ENCODE data around the gene THSD7B.

THSD7B gene

DNA sequence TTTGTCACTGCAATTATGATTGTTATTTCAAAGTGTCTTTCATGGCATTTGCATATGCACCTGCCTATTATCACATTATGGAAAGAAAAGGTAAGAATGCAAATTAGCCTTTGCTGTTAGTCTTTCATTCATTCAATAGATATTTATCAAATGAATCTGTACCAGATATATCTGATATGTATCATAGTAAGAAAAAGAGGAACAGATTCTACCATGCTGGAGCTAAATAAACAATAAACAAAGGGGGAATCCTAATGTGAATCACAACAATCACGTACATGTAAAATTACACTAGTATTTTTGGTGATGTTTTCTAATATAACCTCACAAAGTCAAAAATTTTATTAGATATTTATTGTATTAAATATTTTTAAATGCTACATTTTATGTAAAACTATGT is 446.4 kb downstream of the THSD7B start:
- Histone ChIP-seq H3K27ac (ENCODE audit: insufficient read depth, low read length, poor library complexity, severe bottlenecking) (no peak overlapping the region), H3K4me3 (ENCODE audit: insufficient read depth, low read depth, low read length, poor library complexity, severe bottlenecking) (no peak overlapping the region), H3K9me3 (ENCODE audit: control insufficient read depth, low read length) (no peaks in the 10 kb centered on the region), H3K4me1 (ENCODE audit: control insufficient read depth, insufficient read depth, low read length, poor library complexity, severe bottlenecking) (no peaks in the 10 kb centered on the region), H3K27me3 (replicated peaks; ENCODE audit: control insufficient read depth, insufficient read depth, low read length, poor library complexity, severe bottlenecking) (no peaks in the 10 kb centered on the region), H3K36me3 (ENCODE audit: control insufficient read depth, insufficient read depth, low read length) (no peaks in the 10 kb centered on the region)
- no peak for DNase-seq

DNA sequence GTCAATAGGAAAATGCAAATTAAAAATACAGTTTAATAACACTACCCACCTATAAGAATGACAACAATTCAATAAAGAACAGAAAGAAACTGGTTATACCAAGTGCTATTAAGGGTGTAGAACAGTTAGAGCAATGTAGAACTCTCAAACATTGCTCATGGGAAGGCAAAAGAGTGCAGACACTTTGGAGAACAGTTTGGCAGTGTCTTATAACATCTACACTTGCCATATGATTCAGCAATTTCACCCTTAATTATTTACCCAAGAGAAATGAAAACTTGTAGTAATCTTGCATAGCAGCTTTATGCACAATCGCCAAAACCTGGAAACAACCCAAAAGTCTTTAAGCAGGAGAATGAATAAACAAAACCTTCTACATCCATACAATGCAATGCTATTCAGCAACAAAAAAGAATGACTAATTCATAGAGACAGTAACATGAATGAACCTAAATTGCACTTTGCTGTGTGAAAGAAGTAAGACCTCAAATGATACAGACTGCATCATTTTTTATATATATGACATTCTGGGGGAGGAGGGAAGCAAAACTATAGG is 455.2 kb downstream of the THSD7B start:
- Histone ChIP-seq H3K4me1 (ENCODE audit: control insufficient read depth, insufficient read depth, low read length, poor library complexity, severe bottlenecking) (no peaks in the 10 kb centered on the region), H3K36me3 (ENCODE audit: control insufficient read depth, insufficient read depth, low read length) (no peaks in the 10 kb centered on the region), H3K27me3 (replicated peaks; ENCODE audit: control insufficient read depth, insufficient read depth, low read length, poor library complexity, severe bottlenecking) (no peaks in the 10 kb centered on the region), H3K4me3 (ENCODE audit: insufficient read depth, low read depth, low read length, poor library complexity, severe bottlenecking) (no peak overlapping the region), H3K27ac (ENCODE audit: insufficient read depth, low read length, poor library complexity, severe bottlenecking) (no peak overlapping the region), H3K9me3 (ENCODE audit: control insufficient read depth, low read length) (no peaks in the 10 kb centered on the region)
- DNase-seq: no peak

GRCh38 chr2:137221797-137222492 is 456.6 kb downstream of the THSD7B start:
- no peak for DNase-seq
- H3K36me3 ChIP-seq (ENCODE audit: control insufficient read depth, insufficient read depth, low read length): no peaks in the 10 kb centered on the region
- H3K9me3 ChIP-seq (ENCODE audit: control insufficient read depth, low read length): no peaks in the 10 kb centered on the region
- no peak overlapping the region for H3K4me3 ChIP-seq (ENCODE audit: insufficient read depth, low read depth, low read length, poor library complexity, severe bottlenecking)
- no peaks in the 10 kb centered on the region for H3K4me1 ChIP-seq (ENCODE audit: control insufficient read depth, insufficient read depth, low read length, poor library complexity, severe bottlenecking)
- no peak overlapping the region for H3K27ac ChIP-seq (ENCODE audit: insufficient read depth, low read length, poor library complexity, severe bottlenecking)
- no peaks in the 10 kb centered on the region for H3K27me3 ChIP-seq (replicated peaks; ENCODE audit: control insufficient read depth, insufficient read depth, low read length, poor library complexity, severe bottlenecking)

DNA sequence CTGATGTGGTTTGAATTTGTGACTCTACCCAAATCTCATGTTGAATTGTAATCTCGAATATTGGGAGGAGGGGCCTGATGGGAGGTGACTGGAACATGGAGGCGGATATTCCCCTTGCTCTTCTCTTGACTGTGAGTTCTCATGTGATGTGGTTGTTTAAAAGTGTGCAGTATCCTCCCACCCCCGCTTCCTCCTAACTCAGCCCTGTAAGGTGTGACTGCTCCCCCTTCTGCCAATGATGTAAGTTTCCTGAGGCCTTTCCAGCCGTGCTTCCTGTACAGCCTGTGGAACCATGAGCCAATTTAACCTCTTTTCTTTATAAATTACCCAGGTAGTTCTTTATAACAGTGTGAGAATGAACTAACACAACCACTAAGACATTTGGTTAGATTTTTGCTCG is 458.4 kb downstream of the THSD7B start:
- no peak overlapping the region for H3K4me3 ChIP-seq (ENCODE audit: insufficient read depth, low read depth, low read length, poor library complexity, severe bottlenecking)
- no peak for DNase-seq
- H3K9me3 ChIP-seq (ENCODE audit: control insufficient read depth, low read length): no peaks in the 10 kb centered on the region
- H3K27ac ChIP-seq (ENCODE audit: insufficient read depth, low read length, poor library complexity, severe bottlenecking): no peak overlapping the region
- no peaks in the 10 kb centered on the region for H3K36me3 ChIP-seq (ENCODE audit: control insufficient read depth, insufficient read depth, low read length)
- H3K4me1 ChIP-seq (ENCODE audit: control insufficient read depth, insufficient read depth, low read length, poor library complexity, severe bottlenecking): no peaks in the 10 kb centered on the region
- H3K27me3 ChIP-seq (replicated peaks; ENCODE audit: control insufficient read depth, insufficient read depth, low read length, poor library complexity, severe bottlenecking): no peaks in the 10 kb centered on the region

DNA sequence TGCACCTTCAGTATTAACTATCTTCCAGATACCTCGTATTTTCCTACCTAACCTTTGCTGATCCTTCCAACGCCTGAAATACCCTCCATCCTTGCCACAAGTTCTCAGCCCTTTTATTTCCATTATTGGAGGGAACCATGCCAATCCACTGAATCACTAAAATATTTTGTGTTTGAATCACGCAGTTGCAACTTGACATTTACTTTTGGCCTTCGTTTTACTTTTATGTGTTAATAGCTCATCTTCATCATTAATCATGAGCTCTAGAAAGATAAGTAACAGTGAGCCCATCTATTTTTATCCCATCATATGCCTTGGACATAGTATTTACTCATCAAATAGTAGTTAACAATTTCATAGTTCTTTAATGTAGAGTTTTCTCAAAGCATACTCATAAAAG is 463.2 kb downstream of the THSD7B start:
- Histone ChIP-seq H3K36me3 (ENCODE audit: control insufficient read depth, insufficient read depth, low read length) (no peaks in the 10 kb centered on the region), H3K4me1 (ENCODE audit: control insufficient read depth, insufficient read depth, low read length, poor library complexity, severe bottlenecking) (no peaks in the 10 kb centered on the region), H3K27me3 (replicated peaks; ENCODE audit: control insufficient read depth, insufficient read depth, low read length, poor library complexity, severe bottlenecking) (no peaks in the 10 kb centered on the region), H3K9me3 (ENCODE audit: control insufficient read depth, low read length) (no peaks in the 10 kb centered on the region), H3K4me3 (ENCODE audit: insufficient read depth, low read depth, low read length, poor library complexity, severe bottlenecking) (no peak overlapping the region), H3K27ac (ENCODE audit: insufficient read depth, low read length, poor library complexity, severe bottlenecking) (no peak overlapping the region)
- no peak for DNase-seq

GRCh38 chr2:137229834-137230233 is 464.5 kb downstream of the THSD7B start:
- no peaks in the 10 kb centered on the region for H3K27me3 ChIP-seq (replicated peaks; ENCODE audit: control insufficient read depth, insufficient read depth, low read length, poor library complexity, severe bottlenecking)
- no peaks in the 10 kb centered on the region for H3K4me1 ChIP-seq (ENCODE audit: control insufficient read depth, insufficient read depth, low read length, poor library complexity, severe bottlenecking)
- H3K27ac ChIP-seq (ENCODE audit: insufficient read depth, low read length, poor library complexity, severe bottlenecking): no peak overlapping the region
- H3K9me3 ChIP-seq (ENCODE audit: control insufficient read depth, low read length): no peaks in the 10 kb centered on the region
- no peaks in the 10 kb centered on the region for H3K36me3 ChIP-seq (ENCODE audit: control insufficient read depth, insufficient read depth, low read length)
- DNase-seq: no peak
- no peak overlapping the region for H3K4me3 ChIP-seq (ENCODE audit: insufficient read depth, low read depth, low read length, poor library complexity, severe bottlenecking)

DNA sequence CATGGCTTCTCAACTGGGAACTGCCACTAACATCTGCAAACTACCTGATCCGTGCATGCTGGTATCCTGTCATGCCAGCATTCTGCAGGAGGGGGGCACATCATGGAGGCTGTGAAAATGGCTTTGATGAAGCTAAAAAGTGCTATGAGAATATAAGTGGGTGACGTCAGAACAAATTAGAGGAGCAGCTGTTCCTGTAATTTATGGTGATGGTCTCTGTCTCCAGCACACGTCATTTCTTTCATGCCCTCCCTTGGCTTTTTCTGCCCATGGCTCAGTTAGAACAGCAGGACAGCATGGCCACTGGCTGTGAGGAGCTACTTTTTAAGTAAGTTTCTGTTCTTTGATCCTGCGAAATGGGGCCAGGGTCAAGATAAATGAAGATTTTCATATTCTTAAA is 466.3 kb downstream of the THSD7B start:
- H3K27ac ChIP-seq (ENCODE audit: insufficient read depth, low read length, poor library complexity, severe bottlenecking): no peak overlapping the region
- H3K4me3 ChIP-seq (ENCODE audit: insufficient read depth, low read depth, low read length, poor library complexity, severe bottlenecking): no peak overlapping the region
- H3K4me1 ChIP-seq (ENCODE audit: control insufficient read depth, insufficient read depth, low read length, poor library complexity, severe bottlenecking): no peaks in the 10 kb centered on the region
- no peaks in the 10 kb centered on the region for H3K36me3 ChIP-seq (ENCODE audit: control insufficient read depth, insufficient read depth, low read length)
- H3K9me3 ChIP-seq (ENCODE audit: control insufficient read depth, low read length): no peaks in the 10 kb centered on the region
- H3K27me3 ChIP-seq (replicated peaks; ENCODE audit: control insufficient read depth, insufficient read depth, low read length, poor library complexity, severe bottlenecking): no peaks in the 10 kb centered on the region
- DNase-seq: no peak

- Histone ChIP-seq H3K27me3 (replicated peaks; ENCODE audit: control insufficient read depth, insufficient read depth, low read length, poor library complexity, severe bottlenecking) (no peaks in the 10 kb centered on the region), H3K9me3 (ENCODE audit: control insufficient read depth, low read length) (no peaks in the 10 kb centered on the region), H3K4me1 (ENCODE audit: control insufficient read depth, insufficient read depth, low read length, poor library complexity, severe bottlenecking) (no peaks in the 10 kb centered on the region), H3K4me3 (ENCODE audit: insufficient read depth, low read depth, low read length, poor library complexity, severe bottlenecking) (no peak overlapping the region), H3K36me3 (ENCODE audit: control insufficient read depth, insufficient read depth, low read length) (no peaks in the 10 kb centered on the region), H3K27ac (ENCODE audit: insufficient read depth, low read length, poor library complexity, severe bottlenecking) (no peak overlapping the region)
- DNase-seq: no peak
Measured at GRCh38 chr2:137232076-137232475, 466.7 kb downstream of the THSD7B start.

DNA sequence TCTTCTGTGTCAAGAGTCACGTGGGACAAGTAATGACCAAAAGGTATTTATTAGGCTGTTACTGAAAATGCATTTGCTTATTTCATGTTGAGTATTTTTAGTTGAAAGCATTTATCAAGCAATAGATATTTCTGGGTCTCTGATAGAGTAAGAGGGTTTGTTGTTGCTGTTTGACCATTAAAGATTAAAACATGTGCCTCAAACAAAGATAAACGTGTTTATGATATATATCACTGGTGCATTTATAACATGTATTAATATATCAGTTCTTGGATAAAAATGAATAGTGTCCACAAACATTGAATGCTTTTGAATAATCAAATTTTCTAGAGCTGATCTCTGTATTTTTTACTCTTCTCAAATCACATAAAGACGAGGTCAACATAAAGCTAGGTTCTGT is 467.7 kb downstream of the THSD7B start:
- no peaks in the 10 kb centered on the region for H3K36me3 ChIP-seq (ENCODE audit: control insufficient read depth, insufficient read depth, low read length)
- no peaks in the 10 kb centered on the region for H3K27me3 ChIP-seq (replicated peaks; ENCODE audit: control insufficient read depth, insufficient read depth, low read length, poor library complexity, severe bottlenecking)
- no peak for DNase-seq
- H3K9me3 ChIP-seq (ENCODE audit: control insufficient read depth, low read length): no peaks in the 10 kb centered on the region
- no peaks in the 10 kb centered on the region for H3K4me1 ChIP-seq (ENCODE audit: control insufficient read depth, insufficient read depth, low read length, poor library complexity, severe bottlenecking)
- H3K27ac ChIP-seq (ENCODE audit: insufficient read depth, low read length, poor library complexity, severe bottlenecking): no peak overlapping the region
- H3K4me3 ChIP-seq (ENCODE audit: insufficient read depth, low read depth, low read length, poor library complexity, severe bottlenecking): no peak overlapping the region

DNA sequence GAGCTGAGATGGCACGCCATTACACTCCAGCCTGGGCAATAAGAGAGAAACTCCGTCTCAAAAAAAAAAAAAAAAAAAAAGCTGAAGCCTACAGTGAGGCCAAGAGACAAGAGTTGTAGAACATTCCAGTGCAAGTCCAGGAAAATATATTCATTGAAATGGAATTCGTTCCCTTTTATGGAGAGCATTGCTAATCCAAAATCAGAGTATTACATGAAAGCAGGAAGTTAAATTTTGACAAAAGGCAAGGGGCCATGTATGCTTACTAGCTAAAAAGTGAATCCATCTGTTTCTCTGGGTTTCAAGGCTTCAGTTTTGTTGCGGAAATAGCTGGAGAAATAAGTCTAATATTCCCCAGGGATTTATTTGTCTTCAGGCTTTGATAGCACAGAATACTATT is 471.7 kb downstream of the THSD7B start:
- no peaks in the 10 kb centered on the region for H3K4me1 ChIP-seq (ENCODE audit: control insufficient read depth, insufficient read depth, low read length, poor library complexity, severe bottlenecking)
- H3K4me3 ChIP-seq (ENCODE audit: insufficient read depth, low read depth, low read length, poor library complexity, severe bottlenecking): no peak overlapping the region
- H3K27me3 ChIP-seq (replicated peaks; ENCODE audit: control insufficient read depth, insufficient read depth, low read length, poor library complexity, severe bottlenecking): no peaks in the 10 kb centered on the region
- no peak for DNase-seq
- H3K36me3 ChIP-seq (ENCODE audit: control insufficient read depth, insufficient read depth, low read length): no peaks in the 10 kb centered on the region
- no peak overlapping the region for H3K27ac ChIP-seq (ENCODE audit: insufficient read depth, low read length, poor library complexity, severe bottlenecking)
- H3K9me3 ChIP-seq (ENCODE audit: control insufficient read depth, low read length): no peaks in the 10 kb centered on the region
